Measurements from ENCODE around the gene SF3B1.

DNA sequence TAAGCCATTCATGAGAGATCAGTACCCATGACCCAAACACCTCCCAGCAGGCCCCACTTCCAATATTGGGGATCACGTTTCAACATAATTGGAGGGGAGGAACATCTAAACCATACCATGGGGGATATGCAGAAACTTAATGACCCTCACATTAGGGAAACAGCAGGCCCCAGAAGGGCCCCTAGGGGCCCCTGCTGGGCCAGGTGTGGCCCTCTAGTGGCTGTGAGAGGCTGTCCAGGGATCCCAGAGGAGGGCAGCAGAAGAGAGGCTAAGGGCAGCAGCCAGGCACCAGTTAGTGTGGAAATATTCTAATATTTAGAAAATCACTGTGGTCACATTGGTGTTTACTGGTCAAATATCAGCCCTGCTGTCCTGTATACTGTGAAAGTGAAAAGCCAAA lies 75.0 kb downstream of the SF3B1 start:
- no peak for TF ChIP-seq CTCF (IDR thresholded peaks at IDR 0.05)
- no peak for TF ChIP-seq POLR2A (IDR thresholded peaks at IDR 0.05)
